ENCODE data around the gene TPD52L2.
"Not testable (repeated sequence)": the region's sequence is repeated elsewhere in the genome, so short reads cannot be mapped to it uniquely, and the experiment has no call there.

TPD52L2 gene

GRCh38 chr20:63835021-63835858 is 29.8 kb upstream of the TPD52L2 start:
- peak; percentile 90 for DNase-seq

- no peak for DNase-seq
Observed at GRCh38 chr20:63836458-63837344, 28.4 kb upstream of the TPD52L2 start.

- no peak for DNase-seq
Observed at GRCh38 chr20:63837479-63837878, 27.6 kb upstream of the TPD52L2 start.

GRCh38 chr20:63839620-63840019 is 25.4 kb upstream of the TPD52L2 start:
- DNase-seq = no peak

GRCh38 chr20:63840405-63840828 is 24.7 kb upstream of the TPD52L2 start:
- no peak for DNase-seq

- DNase-seq = no peak
Observed at GRCh38 chr20:63842258-63842657, 22.8 kb upstream of the TPD52L2 start.

- no peak for DNase-seq
Observed at GRCh38 chr20:63843222-63843621, 21.8 kb upstream of the TPD52L2 start.

- DNase-seq = no peak
Observed at GRCh38 chr20:63843778-63844177, 21.3 kb upstream of the TPD52L2 start.

- DNase-seq = no peak
Observed at GRCh38 chr20:63844511-63844991, 20.5 kb upstream of the TPD52L2 start.

GRCh38 chr20:63846128-63846771 is 18.8 kb upstream of the TPD52L2 start:
- DNase-seq = no peak

- DNase-seq = no peak
Observed at GRCh38 chr20:63846888-63847236, 18.2 kb upstream of the TPD52L2 start.

GRCh38 chr20:63847237-63848002 is 17.6 kb upstream of the TPD52L2 start:
- DNase-seq = no peak

GRCh38 chr20:63848003-63848911 is 16.8 kb upstream of the TPD52L2 start:
- DNase-seq = no peak

- DNase-seq = no peak
Observed at GRCh38 chr20:63850689-63851547, 14.2 kb upstream of the TPD52L2 start.

GRCh38 chr20:63851548-63851943 is 13.5 kb upstream of the TPD52L2 start:
- not testable (repeated sequence) for DNase-seq

- not testable (repeated sequence) for DNase-seq
Observed at GRCh38 chr20:63853733-63854068, 11.4 kb upstream of the TPD52L2 start.

- no peak for DNase-seq
Observed at GRCh38 chr20:63854069-63854765, 10.9 kb upstream of the TPD52L2 start.

GRCh38 chr20:63854766-63855362 is 10.2 kb upstream of the TPD52L2 start:
- DNase-seq = no peak
